Gastrocnemius medialis (tissue), 4 donors: Measurements from ENCODE around the gene BPIFB6. TPM values are rescaled to one million over a fixed set of nuclear protein-coding genes. Genes with fewer than 3 reads are reported as not detected.

Source experiments
- ATAC-seq, 2 donors: fragments of 150-250 bp; one replicate each; pipeline ENCODE4 v1.9.1; 2016
- DNase-seq, 2 donors: peaks; one replicate each; pipeline ENCODE4 v3.0.0-alpha.2; 2019
- H3K27ac ChIP-seq, 4 donors: fragments of 200-600 bp; sonication (generic); 1 replicate in 1 of 4; 2 replicates in 3 of 4; pipeline ENCODE4 v1.5.1; 2016 to 2018; ENCODE audit warnings: mild to moderate bottlenecking in 2 of 4, moderate library complexity in 1 of 4
- H3K27me3 ChIP-seq, 3 donors: fragments of 200-600 bp; sonication (generic) in 2 of 3; 1 replicate in 1 of 3; 2 replicates in 2 of 3; pipeline versions ENCODE4 v1.5.1 to v1.6.0; 2016 to 2019; ENCODE audit warnings: mild to moderate bottlenecking in 1 of 3, moderate library complexity in 1 of 3
- H3K36me3 ChIP-seq, 2 donors: fragments of 200-600 bp; sonication (generic) in 1 of 2; one replicate each; pipeline ENCODE4 v1.5.1; 2017 to 2018
- H3K4me1 ChIP-seq, 2 donors: fragments of 200-600 bp; sonication (generic) in 1 of 2; one replicate each; pipeline ENCODE4 v1.5.1; 2016 to 2017; ENCODE audit warnings: mild to moderate bottlenecking in 2 of 2
- H3K4me3 ChIP-seq, 4 donors: fragments of 200-600 bp; sonication (generic) in 3 of 4; 1 replicate in 1 of 4; 2 replicates in 3 of 4; pipeline ENCODE4 v1.5.1; 2016 to 2019; ENCODE audit warnings: mild to moderate bottlenecking in 2 of 4
- H3K9me3 ChIP-seq, 3 donors: fragments of 200-600 bp; sonication (generic) in 2 of 3; 1 replicate in 1 of 3; 2 replicates in 2 of 3; pipeline ENCODE4 v1.5.1; 2016 to 2019
- CTCF ChIP-seq, 5 experiments: fragments of 450-650 bp in 3 of 5; fragments of 200-600 bp in 2 of 5; sonication (generic) in 2 of 5; IDR thresholded peaks in 4 of 5; conservative IDR thresholded peaks in 1 of 5; 1 replicate in 4 of 5; 2 replicates in 1 of 5; pipeline ENCODE4 v1.5.1; 2016 to 2019; ENCODE audit warnings: antibody characterized with exemption in 5 of 5, mild to moderate bottlenecking in 3 of 5, moderate library complexity in 3 of 5
- POLR2A ChIP-seq, 2 donors: fragments of 450-650 bp; IDR thresholded peaks; one replicate each; pipeline ENCODE4 v1.6.1; 2017; ENCODE audit warnings: antibody characterized with exemption in 2 of 2, mild to moderate bottlenecking in 2 of 2, moderate library complexity in 2 of 2
- in situ Hi-C, 4 donors: fragments of 200-750 bp; cut with MboI; loops; one replicate each; pipeline versions ENCODE4 v1.15.0 to v1.8.0; 2017; ENCODE audit warnings: low sequenced_read_pairs in 4 of 4
- intact Hi-C: fragments of 100-400 bp; cut with DNase I; formaldehyde crosslinking; loops from one replicate; pipeline ENCODE4 v1.15.1; 2023; ENCODE audit warnings: low total_unique reads
- total RNA-seq, 4 donors: library from RNA; depleted of rRNA; stranded (reverse); fragments of >200 nt; gene quantifications; one replicate each; pipeline versions ENCODE4 v1.1.0 to v1.2.3, GENCODE V29; 2016

BPIFB6 gene
- total RNA-seq, 4 donors from 2014 or later: not detected

GRCh38 chr20:33015700-33016580 is 15.5 kb upstream of the BPIFB6 start:
- in situ Hi-C loops: loop anchor here in 1 of 4 donors (25.0 kb wide), 1 partner anchor 104 kb away; no protein-coding TSS in a partner anchor
- intact Hi-C loops: no loop called here
- Histone ChIP-seq H3K4me1 (no peaks in the 10 kb centered on the region), H3K27ac (no peak overlapping the region), H3K27me3 (peaks cover 0 to 31% (median 6%) of the 10 kb centered on the region in 3 donors), H3K4me3 (no peak overlapping the region), H3K36me3 (no peaks in the 10 kb centered on the region), H3K9me3 (no peaks in the 10 kb centered on the region)
- no peak for ATAC-seq
- DNase-seq: no peak
- TF ChIP-seq CTCF (IDR thresholded peaks at IDR 0.05 in 4 of 5, conservative IDR thresholded peaks at IDR 0.05 in 1 of 5) (no peak), POLR2A (IDR thresholded peaks at IDR 0.05) (no peak)

DNA sequence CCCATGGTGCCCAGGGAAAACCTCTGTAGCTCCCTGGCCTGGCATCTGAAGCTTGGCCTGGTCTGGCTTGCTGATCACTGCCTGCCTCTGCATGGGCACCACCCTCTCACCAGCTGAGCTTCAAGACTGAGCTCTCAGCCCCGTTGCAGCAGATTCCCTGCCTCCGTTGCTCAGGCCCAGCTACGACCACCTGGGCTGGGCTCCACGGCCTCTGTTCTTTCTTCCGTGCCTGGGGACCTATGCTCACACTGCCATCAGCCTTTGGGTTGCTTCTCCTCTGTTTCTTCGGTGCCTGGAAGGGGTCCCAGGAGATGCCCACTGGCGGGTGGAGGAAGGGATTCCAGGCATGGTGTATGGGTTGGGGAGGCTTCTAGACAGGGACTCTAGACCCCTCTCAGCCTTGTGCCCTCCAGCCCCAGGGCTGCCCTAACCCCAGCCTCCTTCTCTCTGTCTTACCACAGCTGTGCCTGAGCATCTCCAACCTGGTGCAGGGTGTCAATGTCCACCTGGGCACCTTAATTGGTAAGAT is 14.8 kb upstream of the BPIFB6 start:
- no peak for ATAC-seq
- no peaks in the 10 kb centered on the region for H3K4me1 ChIP-seq
- no peak overlapping the region for H3K27ac ChIP-seq
- no peaks in the 10 kb centered on the region for H3K36me3 ChIP-seq
- intact Hi-C loops (no loop called here), in situ Hi-C loops (loop anchor here in 1 of 4 donors (25.0 kb wide), 1 partner anchor 104 kb away; no protein-coding TSS in a partner anchor)
- H3K4me3 ChIP-seq: no peak overlapping the region
- no peaks in the 10 kb centered on the region for H3K9me3 ChIP-seq
- TF ChIP-seq POLR2A (IDR thresholded peaks at IDR 0.05): no peak
- TF ChIP-seq CTCF (IDR thresholded peaks at IDR 0.05 in 4 of 5, conservative IDR thresholded peaks at IDR 0.05 in 1 of 5): no peak
- no peak for DNase-seq
- peaks cover 0 to 31% (median 6%) of the 10 kb centered on the region in 3 donors for H3K27me3 ChIP-seq

- Histone ChIP-seq H3K9me3 (no peaks in the 10 kb centered on the region), H3K27ac (no peak overlapping the region), H3K4me3 (no peak overlapping the region), H3K4me1 (no peaks in the 10 kb centered on the region), H3K36me3 (no peaks in the 10 kb centered on the region), H3K27me3 (peaks cover 0 to 25% (median 6%) of the 10 kb centered on the region in 3 donors)
- in situ Hi-C loops: loop anchor here in 1 of 4 donors (25.0 kb wide), 1 partner anchor 105 kb away; no protein-coding TSS in a partner anchor
- TF ChIP-seq POLR2A (IDR thresholded peaks at IDR 0.05): no peak
- no peak for TF ChIP-seq CTCF (IDR thresholded peaks at IDR 0.05 in 4 of 5, conservative IDR thresholded peaks at IDR 0.05 in 1 of 5)
- DNase-seq (no peak), ATAC-seq (no peak)
- intact Hi-C loops: no loop called here
Observed at GRCh38 chr20:33017542-33017941, 13.9 kb upstream of the BPIFB6 start.

- no peak for DNase-seq
- no peak overlapping the region for H3K27ac ChIP-seq
- peaks cover 0 to 24% (median 6%) of the 10 kb centered on the region in 3 donors for H3K27me3 ChIP-seq
- in situ Hi-C loops: loop anchor here in 1 of 4 donors (25.0 kb wide), 1 partner anchor 106 kb away; no protein-coding TSS in a partner anchor
- H3K9me3 ChIP-seq: no peaks in the 10 kb centered on the region
- intact Hi-C loops: no loop called here
- H3K4me3 ChIP-seq: no peak overlapping the region
- TF ChIP-seq POLR2A (IDR thresholded peaks at IDR 0.05) (no peak), CTCF (IDR thresholded peaks at IDR 0.05 in 4 of 5, conservative IDR thresholded peaks at IDR 0.05 in 1 of 5) (no peak)
- no peak for ATAC-seq
- H3K4me1 ChIP-seq: no peaks in the 10 kb centered on the region
- H3K36me3 ChIP-seq: no peaks in the 10 kb centered on the region
Observed at GRCh38 chr20:33018169-33018931, 13.1 kb upstream of the BPIFB6 start.
